AG08395 (cell line): ENCODE data around the gene PITPNB.

Experiments used
- DNase-seq: peaks from one replicate; pipeline ENCODE4 v3.0.0; 2012; ENCODE audit warnings: mixed read lengths, low spot score

Gene PITPNB

DNA sequence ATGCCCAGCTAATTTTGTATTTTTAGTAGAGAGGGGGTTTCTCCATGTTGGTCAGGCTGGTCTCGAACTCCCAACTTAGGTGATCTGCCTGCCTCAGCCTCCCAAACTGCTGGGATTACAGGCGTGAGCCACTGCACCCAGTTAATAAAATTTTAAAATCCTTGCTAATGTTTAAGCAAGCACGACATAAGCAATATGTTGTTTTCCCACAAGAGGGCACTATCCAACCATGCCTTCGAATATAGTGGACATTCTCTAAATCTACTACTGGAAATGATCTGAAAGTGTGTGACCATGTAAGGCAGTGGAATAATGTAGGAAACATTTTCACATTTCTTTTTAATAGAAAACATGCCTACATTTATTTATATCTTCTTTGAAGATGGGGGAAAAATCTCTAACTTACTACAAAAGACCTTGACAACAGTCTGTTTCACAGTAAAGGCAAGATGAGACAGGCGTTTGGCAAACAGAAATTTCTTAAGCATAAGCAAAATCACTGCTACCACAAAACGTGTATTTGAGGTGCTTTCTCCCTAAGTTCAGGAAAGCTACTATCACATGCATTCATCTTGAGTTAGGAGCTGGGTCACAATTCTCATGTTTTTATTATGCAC, 38.2 kb downstream of the PITPNB start:
- DNase-seq: peak; percentile 62

DNA sequence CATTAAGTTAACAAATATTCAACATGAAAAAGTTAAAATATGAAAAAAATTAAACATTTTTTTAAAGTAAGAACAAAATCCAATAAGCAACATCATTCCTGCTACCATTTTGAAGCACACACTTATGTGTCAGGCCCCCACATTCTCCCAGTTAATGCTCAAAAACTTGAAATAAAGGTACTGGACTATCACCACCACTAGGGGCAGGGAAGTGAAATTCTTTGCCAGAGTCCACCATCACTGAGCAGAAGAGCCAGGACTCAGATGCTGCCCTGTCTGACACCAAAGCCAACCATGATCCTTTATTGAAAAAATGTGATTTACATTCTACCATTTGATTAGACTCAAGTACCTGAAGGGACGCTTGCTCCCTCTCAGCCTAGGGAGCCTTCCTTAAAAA, 39.1 kb downstream of the PITPNB start:
- peak; percentile 66 for DNase-seq

DNA sequence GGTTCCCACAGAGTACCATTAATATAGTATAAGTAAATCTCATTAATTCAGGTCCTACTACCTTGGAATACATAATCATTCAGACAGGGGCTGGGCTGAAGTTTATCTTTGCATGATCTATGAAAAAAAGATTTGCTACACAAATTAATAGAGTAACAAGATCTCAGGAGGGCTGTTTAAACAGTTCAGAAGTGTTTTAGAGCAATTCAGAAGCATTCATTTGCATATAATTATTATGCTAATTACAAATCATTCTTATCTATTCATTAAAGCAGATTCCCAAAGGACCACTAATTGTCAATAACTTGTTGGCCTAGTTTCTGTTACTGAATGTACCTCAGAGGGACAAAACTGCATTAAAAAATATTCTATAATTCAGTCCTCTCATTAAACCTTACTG, 40.5 kb downstream of the PITPNB start:
- no peak for DNase-seq

DNA sequence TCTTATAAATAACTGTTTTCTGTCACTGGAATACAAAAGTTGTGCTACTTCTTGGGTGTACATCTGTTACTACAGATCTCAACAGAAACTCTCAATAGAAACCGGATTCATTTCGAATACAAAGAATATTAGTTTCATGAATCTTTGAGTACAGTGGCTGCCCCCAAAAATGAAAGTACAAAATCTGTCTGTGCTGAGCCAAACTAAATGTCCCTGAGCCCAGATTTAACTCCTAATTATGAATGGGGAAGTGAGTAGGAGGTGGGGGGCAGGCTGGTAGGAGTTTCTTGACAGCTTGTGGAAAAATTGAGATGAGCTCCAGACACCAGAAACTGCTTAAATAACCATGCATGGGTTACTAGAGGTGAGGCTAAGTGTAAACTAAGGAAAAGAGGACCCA, 41.6 kb downstream of the PITPNB start:
- no peak for DNase-seq

DNA sequence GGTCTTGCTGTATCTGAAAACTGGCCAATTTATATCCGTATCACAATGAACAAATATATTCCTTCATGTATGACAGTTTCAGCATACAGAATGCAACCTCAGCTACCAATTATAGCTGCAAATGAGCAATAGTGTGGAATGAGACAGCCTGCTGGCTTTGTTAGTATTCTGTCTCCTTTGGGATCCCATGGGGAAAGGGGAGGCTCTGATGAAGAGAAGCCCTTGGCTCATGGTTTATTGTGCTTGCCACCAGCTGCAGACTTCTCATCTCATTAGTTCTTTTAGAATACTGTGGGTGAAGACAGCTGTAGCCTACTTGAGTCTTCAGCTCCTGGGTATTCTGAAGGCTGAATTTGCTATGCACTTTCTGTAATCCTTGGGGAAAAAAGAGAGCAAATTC, 42.4 kb downstream of the PITPNB start:
- DNase-seq: peak; percentile 17

DNA sequence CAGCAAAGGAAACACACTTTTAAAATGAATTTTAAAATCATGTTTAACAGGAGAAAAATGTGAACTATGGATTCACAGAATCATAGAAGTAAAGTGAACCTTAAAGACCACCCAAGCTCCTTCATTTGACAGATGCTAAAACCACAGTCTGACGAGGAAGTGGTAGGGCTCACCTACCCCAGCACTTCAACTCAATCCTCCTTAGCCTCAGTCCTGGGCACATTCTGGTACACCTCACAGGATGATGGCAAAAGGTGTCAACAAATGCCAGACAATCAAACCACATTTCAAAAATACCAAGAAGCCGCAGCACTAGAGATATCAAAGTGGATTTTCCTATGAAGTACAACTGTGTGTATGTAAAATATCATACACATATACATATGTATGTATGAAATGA, 43.1 kb downstream of the PITPNB start:
- DNase-seq: no peak

DNA sequence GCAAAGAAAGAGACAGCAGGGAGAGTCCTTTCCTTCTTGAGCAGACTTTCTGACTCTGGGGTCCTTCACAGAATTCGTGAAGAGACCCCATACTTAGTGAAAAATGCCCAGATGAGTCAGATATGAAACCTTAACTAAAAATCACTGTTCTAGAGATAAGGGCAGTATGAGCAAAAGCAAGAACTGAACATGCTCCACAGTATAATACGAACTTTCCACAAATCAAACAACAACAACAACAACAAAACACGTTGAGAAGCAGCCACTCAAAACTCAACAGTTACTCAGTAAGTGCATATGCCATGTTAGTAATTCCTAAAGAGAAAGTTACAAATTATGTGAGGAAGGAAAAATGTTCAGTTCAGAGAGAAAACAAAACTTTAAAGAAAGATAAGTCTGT, 44.3 kb downstream of the PITPNB start:
- DNase-seq: no peak

DNA sequence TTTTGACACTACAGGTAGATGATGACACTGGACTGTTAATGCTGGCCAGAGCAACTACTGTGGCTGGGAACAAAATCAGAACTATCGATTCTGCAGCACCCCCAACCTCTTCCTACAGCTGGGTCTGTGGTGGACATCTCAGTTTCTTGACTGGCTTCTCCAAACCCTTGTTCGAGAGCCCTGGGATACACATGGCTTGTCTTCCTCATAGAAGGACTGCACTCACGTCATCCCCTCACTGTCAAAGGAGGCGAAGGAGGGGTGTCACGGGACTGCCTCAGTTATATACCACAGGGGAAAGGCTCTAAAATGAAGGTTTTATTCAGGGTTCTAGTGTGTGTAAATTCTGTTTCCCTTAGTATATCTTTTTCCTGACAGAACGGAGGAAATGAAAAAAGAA, 44.9 kb downstream of the PITPNB start:
- DNase-seq: no peak

DNA sequence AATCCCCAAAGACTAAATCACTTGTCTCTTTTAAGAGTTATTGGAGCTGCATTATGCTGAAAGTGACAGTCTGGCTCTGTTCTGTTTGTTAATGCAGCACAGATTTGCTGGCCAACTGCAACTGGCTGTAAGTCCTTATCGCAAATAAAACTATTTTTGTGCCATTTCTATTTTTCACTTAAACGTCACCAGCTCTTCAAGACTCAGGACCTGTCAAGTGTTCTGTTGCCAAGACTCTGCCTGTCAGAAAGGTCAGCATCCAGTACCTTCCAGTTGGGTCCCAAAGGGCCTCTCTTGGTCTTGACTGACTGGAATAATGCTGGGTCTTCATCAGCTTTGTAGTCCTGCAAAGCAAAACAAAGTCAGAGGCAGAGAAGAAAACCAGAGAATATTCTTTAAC, 45.6 kb downstream of the PITPNB start:
- DNase-seq: no peak

DNA sequence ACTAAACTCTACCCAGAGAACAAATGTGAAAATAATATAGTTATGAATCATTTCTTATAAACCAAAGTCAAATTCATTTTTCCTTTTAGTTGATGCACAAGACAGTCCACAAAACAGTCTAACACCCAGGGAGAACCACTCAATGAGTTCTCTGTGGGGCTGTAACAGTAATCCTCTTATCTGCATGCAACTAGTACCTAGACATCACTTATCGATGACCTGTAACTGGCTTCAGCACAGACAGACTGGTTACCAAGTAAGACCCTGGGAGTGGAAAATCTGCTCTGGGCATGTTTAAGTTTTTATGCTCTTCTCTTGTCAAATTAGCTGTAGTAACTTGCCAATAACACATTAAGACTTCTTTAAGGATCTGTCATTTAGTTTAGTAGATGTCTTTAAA, 46.6 kb downstream of the PITPNB start:
- DNase-seq: no peak

DNA sequence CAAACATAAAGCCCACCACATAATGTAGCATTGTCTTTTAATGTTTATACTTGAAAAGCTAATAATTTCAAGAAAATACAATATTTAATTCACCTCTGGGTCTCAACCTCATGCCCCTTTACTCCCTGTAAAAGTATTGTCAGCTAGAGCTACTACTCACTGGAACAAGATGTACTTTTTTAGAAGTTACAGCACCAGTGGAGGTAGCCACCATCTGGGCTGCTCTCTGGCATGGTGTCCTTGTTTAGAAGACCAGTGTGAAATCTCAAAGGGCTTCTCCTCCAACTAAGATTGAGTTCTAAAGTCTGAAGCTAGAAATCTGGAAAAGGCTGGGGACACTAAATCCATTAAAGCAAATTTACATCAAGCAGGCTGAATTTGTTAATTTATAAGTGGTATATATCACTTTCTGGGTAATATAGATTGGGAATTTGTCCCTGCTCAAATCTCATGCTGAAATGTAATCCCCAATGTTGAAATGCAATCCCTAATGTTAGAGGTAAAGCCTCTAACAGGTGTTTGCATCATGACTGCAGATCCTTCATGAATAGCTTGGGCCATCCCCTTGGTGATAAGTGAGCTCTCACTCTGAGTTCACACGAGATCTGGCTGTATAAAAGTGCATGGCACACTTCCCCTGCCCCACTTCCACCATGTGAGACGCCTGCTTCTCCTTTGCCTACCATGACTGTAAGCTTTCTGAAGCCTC, 47.6 kb downstream of the PITPNB start:
- DNase-seq: no peak

DNA sequence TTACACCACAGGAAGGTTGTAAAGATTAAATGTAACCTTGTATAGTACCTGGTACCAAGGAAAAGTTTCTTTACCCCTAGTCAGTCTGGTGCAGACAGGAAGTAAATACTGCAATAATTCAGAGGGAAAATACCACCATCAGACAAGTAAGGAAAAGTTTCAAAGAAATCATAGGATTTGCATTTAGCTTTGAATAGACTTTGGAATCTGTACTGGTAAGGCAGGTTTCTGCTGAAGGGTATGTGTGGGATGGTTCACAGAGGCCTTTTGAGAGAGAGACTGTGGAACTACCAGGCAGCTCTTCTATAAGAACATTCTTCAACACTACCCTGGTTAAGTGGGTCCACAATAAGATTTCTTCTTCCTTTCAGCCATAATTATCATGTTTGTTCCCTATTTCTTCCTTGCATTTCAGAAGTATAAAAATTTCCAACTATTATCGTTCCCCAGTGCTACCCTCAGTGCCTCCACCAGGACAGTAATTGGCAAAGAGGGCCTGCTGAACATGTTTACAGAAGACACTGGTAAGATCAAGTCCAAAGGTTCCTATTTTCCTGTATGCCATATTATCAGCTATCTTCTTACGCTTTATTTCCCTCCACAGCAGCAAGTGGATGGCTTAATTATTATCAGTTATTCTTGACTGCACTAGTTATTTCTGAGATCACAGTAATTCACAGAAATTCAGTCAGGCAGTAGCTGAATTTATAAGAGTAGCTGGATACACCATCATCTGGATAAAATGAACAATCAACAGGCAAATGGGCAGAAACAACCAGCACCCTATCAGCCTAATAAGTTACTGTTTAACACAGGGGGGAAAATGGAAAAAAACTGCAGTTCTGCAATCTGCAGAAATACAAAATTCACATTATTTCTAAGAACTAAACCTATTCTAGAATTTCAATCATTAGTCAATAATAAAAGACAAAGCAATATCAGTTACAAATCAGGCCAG, 48.5 kb downstream of the PITPNB start:
- no peak for DNase-seq

DNA sequence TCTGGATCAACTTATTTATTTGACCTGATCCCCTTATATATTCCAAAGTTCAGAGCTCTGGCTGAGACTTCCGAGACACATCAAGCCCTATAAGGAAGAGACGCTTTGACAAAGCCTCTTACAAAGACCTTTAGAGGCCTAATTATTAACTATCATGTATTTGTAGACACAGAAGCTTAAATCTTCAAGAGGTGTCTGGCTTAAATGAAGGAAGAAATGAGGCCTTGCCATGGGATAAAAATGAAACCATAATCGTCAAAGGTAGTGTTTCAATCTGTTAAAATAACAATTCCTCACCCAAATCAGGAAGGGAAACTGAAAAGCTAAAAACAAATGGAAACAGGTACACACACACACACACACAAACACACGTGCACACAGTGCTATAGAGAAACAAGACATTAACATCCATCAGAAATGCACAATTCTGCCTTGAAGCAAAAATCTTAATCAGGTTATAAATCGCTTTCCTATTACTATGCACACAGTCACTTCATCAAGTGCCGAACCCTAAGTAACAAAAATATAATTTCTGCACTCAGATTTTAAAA, 50.2 kb downstream of the PITPNB start:
- no peak for DNase-seq

DNA sequence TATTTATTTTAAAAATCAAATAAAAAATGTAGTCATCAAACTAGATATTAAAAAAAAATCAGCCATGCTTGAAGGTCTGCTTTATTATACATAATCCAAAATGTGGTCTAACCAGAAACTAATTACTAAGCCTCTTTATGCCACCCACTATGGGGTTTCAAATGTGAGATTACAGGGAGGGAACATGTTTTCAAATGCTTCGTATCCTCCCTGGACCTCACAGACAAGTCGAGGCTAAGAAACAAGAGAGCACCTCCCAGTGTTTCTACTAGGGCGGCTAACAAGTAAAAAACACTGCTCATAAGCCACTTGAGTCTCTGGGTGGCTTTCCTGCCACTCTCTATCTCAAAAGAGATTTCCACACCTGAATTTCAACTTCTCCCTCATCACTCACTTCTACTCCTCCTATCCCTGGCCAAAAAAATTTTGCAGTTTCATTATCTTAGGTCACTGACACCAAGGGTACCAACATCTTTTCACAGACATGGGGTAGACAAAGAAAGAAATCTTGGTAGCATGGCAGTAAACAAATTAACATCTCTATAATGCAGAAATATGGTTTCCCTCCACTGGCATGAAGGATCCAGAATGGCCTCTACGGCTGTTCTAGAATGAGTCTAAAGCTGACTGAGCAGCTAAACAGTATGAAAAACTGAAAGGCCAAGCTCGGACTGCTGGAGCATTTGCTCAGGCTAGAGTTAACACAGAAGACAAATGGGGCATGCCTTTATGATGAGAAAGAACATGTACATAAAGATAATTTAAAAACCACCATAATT, 50.9 kb downstream of the PITPNB start:
- DNase-seq: no peak

DNA sequence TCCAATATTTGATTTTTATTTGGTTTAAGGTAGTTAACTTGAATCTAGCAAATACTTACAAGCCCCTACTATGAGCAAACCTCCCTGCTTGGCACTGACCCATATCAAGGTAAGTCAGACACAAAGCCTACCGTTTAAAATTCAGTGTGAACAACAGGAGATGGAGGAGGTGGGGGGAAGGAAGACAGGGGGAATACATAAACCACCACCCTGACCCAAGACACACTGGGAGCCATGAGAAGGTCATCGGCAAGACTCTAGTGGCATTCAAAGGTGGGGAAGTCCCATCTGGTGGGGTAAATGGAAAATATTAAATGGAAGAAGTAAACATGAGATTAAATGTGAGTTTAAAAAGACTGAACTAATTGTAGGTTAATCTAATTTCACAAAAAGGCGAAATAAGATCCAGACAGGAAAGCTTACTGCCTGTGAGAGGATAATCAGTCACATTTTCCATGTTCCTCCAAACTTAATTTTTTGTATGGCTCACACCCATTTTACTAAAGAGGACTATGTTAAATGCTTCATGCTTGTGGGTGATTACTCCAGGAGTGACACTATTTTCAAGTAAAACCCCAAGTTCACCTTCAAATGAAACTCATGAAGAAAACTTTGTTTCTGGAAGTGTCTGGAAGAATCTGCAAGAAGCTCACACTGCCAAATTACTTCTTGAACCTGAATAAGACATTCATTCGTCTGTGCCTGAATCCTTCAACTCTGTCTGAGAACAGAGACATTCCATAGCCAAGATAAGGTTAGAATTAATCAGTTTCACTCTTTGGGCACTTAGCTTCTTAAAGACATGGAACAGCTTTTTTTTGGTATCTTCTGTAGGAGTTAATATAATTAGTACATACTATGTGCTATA, 51.7 kb downstream of the PITPNB start:
- DNase-seq: no peak

DNA sequence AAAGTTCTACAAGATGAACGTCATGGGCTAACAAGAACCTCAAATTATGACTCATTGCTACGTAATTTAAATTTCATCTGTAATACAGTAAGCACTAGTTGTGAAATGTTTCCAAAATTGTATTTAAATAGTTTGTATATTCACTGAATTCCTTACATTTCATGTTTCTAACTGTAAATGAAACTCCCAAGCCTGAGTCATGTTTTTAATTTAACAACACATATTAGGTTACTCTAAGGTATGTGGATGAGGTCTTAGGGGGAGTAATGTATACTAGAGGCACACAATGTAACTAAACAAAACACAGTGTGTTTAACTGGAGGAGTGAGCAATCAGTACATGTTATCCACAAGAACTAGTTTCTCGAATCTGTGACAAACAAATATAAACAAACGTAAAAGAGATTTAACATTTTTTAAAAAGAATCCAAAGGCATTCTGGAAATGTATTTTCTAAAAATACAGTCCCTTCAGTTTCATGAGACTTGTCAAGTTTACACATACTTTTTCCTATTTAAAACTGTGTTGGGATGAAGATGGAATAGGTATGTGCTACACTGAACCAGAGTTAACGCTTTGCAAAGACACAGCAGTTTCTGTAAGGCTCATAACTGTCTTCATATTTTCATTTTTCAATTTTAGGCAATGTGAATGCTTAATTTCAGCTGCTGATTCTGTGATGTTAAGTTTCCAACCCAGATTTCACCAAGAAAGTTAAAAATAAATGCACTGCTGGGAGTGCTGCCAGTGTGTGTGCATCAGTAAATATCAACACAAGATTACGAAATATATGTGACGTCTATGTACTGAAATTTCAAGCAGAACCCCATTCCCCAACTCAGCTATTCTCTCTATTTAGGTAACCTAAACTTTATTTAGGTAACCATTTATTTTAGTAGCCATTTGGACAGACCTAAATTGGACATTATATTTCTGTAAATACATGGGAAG, 52.6 kb downstream of the PITPNB start:
- peak; percentile 63 for DNase-seq

DNA sequence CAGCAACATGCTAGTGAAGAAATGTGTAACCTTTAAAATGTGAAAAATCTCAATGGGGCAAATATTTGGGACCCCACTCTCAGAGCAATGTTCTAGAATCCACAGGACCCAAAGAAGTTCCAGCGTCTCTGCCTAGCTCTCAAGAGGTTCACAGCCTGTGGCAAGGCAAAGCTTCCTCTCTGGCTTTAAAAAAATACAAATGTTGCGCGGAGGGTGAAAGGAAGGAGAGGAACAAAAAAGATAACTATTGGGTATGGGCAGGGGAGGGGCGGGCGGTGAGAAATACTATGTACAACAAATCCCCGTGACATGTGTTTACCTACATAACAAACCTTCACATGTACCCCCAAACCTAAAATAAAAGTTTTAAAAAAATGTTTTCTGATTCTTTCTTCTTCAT, 53.6 kb downstream of the PITPNB start:
- DNase-seq: no peak

DNA sequence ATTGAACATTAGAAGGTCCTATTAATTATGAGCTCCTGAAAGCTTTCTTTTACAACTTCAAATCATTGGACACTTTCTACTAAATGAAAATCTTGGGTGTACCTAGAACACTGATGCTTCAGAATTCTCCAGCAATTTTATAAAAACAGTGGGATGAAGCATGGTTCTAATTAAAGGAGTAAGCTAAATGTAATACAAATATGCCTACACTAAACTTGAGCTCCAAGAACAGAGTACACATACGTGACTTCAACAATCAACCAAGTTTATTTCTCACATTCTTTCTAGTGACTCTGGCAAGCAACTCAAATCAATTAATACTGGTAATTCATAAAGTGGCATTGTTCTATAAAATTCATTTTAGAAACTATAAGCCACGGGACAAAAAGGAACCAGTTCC, 55.5 kb downstream of the PITPNB start:
- no peak for DNase-seq

DNA sequence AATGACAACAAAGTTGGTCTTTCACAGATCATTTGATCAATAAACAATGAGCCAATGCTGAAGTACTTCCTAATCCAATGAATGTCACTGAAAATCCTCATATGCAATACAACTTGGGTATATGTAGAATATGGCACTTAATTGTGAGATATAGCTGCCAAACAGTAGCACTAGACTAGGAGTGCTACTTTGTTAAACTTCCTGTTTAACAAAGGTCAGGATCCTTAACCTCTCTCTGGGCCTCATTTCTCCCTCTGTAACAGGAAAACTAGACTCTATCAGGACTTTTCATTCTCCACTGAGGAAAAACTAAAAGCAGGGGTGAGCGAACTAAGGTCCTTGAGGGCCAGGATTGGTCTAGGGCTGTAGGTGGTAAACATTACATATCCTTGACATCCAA, 56.1 kb downstream of the PITPNB start:
- no peak for DNase-seq

DNA sequence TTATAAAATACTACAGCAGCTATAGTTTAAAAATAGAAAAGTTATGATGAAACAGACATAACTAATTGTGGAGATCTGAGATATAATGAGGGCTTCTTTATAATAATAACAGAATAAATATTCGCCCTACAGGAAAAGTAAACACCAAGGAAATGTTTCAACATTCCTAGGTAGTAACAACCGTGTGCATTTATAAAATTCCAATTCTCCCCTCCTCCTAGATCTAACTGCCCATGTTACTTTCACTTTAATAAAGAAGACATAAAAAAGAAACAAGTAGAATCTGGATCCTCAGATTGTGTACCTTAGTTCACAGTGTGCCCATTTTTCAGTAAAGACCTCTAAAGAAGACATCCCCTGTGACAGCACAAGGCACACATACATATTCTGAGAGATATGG, 59.7 kb downstream of the PITPNB start:
- DNase-seq: no peak
